H9 (cell line): ENCODE measurements around the gene MEN1. TPM values are rescaled to one million over a fixed set of nuclear protein-coding genes. Genes with fewer than 3 reads are reported as not detected.

ENCODE experiments used
- DNase-seq: peaks from one replicate; pipeline ENCODE4 v3.0.0-alpha.2; 2017
- H2AFZ ChIP-seq: one replicate; pipeline ENCODE4 v1.6.1; 2013; ENCODE audit warnings: mild to moderate bottlenecking, low read length, control low read depth, moderate library complexity
- H2AK5ac ChIP-seq: 2 replicates; pipeline ENCODE4 v1.6.1; 2013; ENCODE audit warnings: low read length, control low read depth, mixed read lengths; ENCODE audit not compliant: insufficient read length
- H2BK120ac ChIP-seq: one replicate; pipeline ENCODE4 v1.6.1; 2013; ENCODE audit warnings: low read depth, mild to moderate bottlenecking, low read length, control low read depth, inconsistent platforms; ENCODE audit not compliant: poor library complexity, severe bottlenecking
- H2BK12ac ChIP-seq: 2 replicates; pipeline ENCODE4 v1.6.1; 2013; ENCODE audit warnings: low read length, control low read depth, mixed read lengths, low read depth; ENCODE audit not compliant: insufficient read length
- H2BK15ac ChIP-seq: 2 replicates; pipeline ENCODE4 v1.6.1; 2013; ENCODE audit warnings: low read depth, low read length, control low read depth
- H2BK20ac ChIP-seq: one replicate; pipeline ENCODE4 v1.6.1; 2013; ENCODE audit warnings: low read depth, mild to moderate bottlenecking, low read length, control low read depth, inconsistent platforms; ENCODE audit not compliant: poor library complexity, severe bottlenecking
- H2BK5ac ChIP-seq: 2 replicates; pipeline ENCODE4 v1.6.1; 2013; ENCODE audit warnings: low read length, control low read depth, mixed read lengths; ENCODE audit not compliant: insufficient read length
- H3K14ac ChIP-seq: 2 replicates; pipeline ENCODE4 v1.6.1; 2013; ENCODE audit warnings: low read length, control low read depth; ENCODE audit not compliant: insufficient read depth
- H3K18ac ChIP-seq: 2 replicates; pipeline ENCODE4 v1.6.1; 2013; ENCODE audit warnings: low read depth, mild to moderate bottlenecking, mixed read lengths, low read length, control low read depth; ENCODE audit not compliant: insufficient read length
- H3K23ac ChIP-seq: 2 replicates; pipeline ENCODE4 v1.6.1; 2013; ENCODE audit warnings: low read length, control low read depth, mixed read lengths, low read depth; ENCODE audit not compliant: insufficient read length
- H3K23me2 ChIP-seq: 2 replicates; pipeline ENCODE4 v1.6.1; 2013; ENCODE audit warnings: low read depth, mild to moderate bottlenecking, mixed read lengths, low read length, control low read depth; ENCODE audit not compliant: insufficient read length, poor library complexity, severe bottlenecking
- H3K27ac ChIP-seq: 2 replicates; pipeline ENCODE4 v1.5.1; 2013; ENCODE audit warnings: low read length, control low read depth, mixed read lengths, low read depth; ENCODE audit not compliant: insufficient read length
- H3K27me3 ChIP-seq: 2 replicates; pipeline ENCODE4 v1.6.1; 2013; ENCODE audit warnings: low read length, control low read depth, inconsistent platforms; ENCODE audit not compliant: insufficient read depth
- H3K4ac ChIP-seq: 2 replicates; pipeline ENCODE4 v1.6.1; 2013; ENCODE audit warnings: low read depth, mild to moderate bottlenecking, control low read depth, inconsistent platforms, low read length, moderate library complexity
- H3K4me1 ChIP-seq: 2 replicates; pipeline ENCODE4 v1.6.1; 2013; ENCODE audit warnings: low read length, control low read depth, inconsistent platforms; ENCODE audit not compliant: insufficient read depth
- H3K4me2 ChIP-seq: 2 replicates; pipeline ENCODE4 v1.6.1; 2013; ENCODE audit warnings: low read length, control low read depth, mixed read lengths; ENCODE audit not compliant: insufficient read length, insufficient read depth
- H3K56ac ChIP-seq: 2 replicates; pipeline ENCODE4 v1.6.1; 2013; ENCODE audit warnings: low read depth, mild to moderate bottlenecking, mixed read lengths, low read length, control low read depth; ENCODE audit not compliant: insufficient read length
- H3K79me1 ChIP-seq: 2 replicates; pipeline ENCODE4 v1.6.1; 2013; ENCODE audit warnings: low read depth, mild to moderate bottlenecking, moderate library complexity, low read length, control low read depth, inconsistent platforms; ENCODE audit not compliant: insufficient read depth, poor library complexity, severe bottlenecking
- H3K79me2 ChIP-seq: 2 replicates; pipeline ENCODE4 v1.6.1; 2013; ENCODE audit warnings: low read length, control low read depth, inconsistent platforms; ENCODE audit not compliant: insufficient read depth
- H3K9ac ChIP-seq: 2 replicates; pipeline ENCODE4 v1.6.1; 2013; ENCODE audit warnings: low read length, control low read depth, mixed read lengths; ENCODE audit not compliant: insufficient read length; ENCODE audit errors: extremely low read depth
- H3K9me3 ChIP-seq: one replicate; pipeline ENCODE4 v1.6.1; 2013; ENCODE audit warnings: low read depth, low read length, inconsistent platforms; ENCODE audit not compliant: control insufficient read depth
- H3T11ph ChIP-seq: one replicate; pipeline ENCODE4 v1.6.1; 2013; ENCODE audit warnings: mild to moderate bottlenecking, low read length, control low read depth, inconsistent platforms
- H4K20me1 ChIP-seq: one replicate; pipeline ENCODE4 v1.6.1; 2013; ENCODE audit not compliant: control insufficient read depth, insufficient read length, insufficient read depth
- H4K5ac ChIP-seq: 2 replicates; pipeline ENCODE4 v1.6.1; 2013; ENCODE audit warnings: low read depth, mild to moderate bottlenecking, mixed read lengths, low read length, control low read depth; ENCODE audit not compliant: insufficient read length
- H4K8ac ChIP-seq: replicated peaks from 2 replicates; pipeline ENCODE4 v1.6.1; 2013; ENCODE audit warnings: low read length, control low read depth, mixed read lengths, low read depth; ENCODE audit not compliant: insufficient read length
- H4K91ac ChIP-seq: 2 replicates; pipeline ENCODE4 v1.6.1; 2013; ENCODE audit warnings: low read depth, mild to moderate bottlenecking, moderate library complexity, mixed read lengths, low read length, control low read depth; ENCODE audit not compliant: insufficient read length
- H3K27ac Mint-ChIP-seq, 3 experiments: 2 replicates in 2 of 3; 3 replicates in 1 of 3; pipeline ENCODE4 v1.8.0; 2020 to 2021; ENCODE audit warnings: mixed read lengths in 3 of 3, mild to moderate bottlenecking in 1 of 3, moderate library complexity in 1 of 3
- H3K27me3 Mint-ChIP-seq: 2 replicates; pipeline ENCODE4 v1.8.0; 2021; ENCODE audit warnings: low read depth, mild to moderate bottlenecking, moderate library complexity, mixed read lengths
- H3K36me3 Mint-ChIP-seq, 3 experiments: 2 replicates in 2 of 3; 3 replicates in 1 of 3; pipeline ENCODE4 v1.8.0; 2020 to 2021; ENCODE audit warnings: low read depth in 3 of 3, mixed read lengths in 3 of 3; ENCODE audit not compliant: insufficient read depth in 1 of 3
- H3K4me1 Mint-ChIP-seq, 2 experiments: 2 replicates each; pipeline ENCODE4 v1.8.0; 2020; ENCODE audit warnings: mixed read lengths in 2 of 2
- H3K4me3 Mint-ChIP-seq, 2 experiments: 2 replicates in 1 of 2; 3 replicates in 1 of 2; pipeline ENCODE4 v1.8.0; 2020 to 2021; ENCODE audit warnings: mild to moderate bottlenecking in 2 of 2, mixed read lengths in 2 of 2, moderate library complexity in 1 of 2
- H3K9me3 Mint-ChIP-seq, 2 experiments: 2 replicates in 1 of 2; 3 replicates in 1 of 2; pipeline ENCODE4 v1.8.0; 2020; ENCODE audit warnings: mild to moderate bottlenecking in 2 of 2, mixed read lengths in 2 of 2, moderate library complexity in 1 of 2
- WGBS: extraction: QIAGEN DNeasy Blood & Tissue Kit; methylation state at CpG from one replicate; pipeline ENCODE4 v1.1.7; 2013; ENCODE audit warnings: missing lambda C conversion rate, low lambda C conversion rate, mixed read lengths; ENCODE audit not compliant: insufficient read length; ENCODE audit errors: extremely low coverage; 5-methylcytosine and 5-hydroxymethylcytosine counted together
- total RNA-seq: library from RNA; stranded (reverse); gene quantifications from 2 replicates; pipeline ENCODE4 v1.2.1, GENCODE V29; 2021
- TF ChIP-seq, protein P1 (sequence below): fragments of 200-600 bp; sonication (generic); conservative IDR thresholded peaks from 3 replicates; pipeline ENCODE4 v1.8.0; 2021; ENCODE audit warnings: antibody characterized with exemption, mild to moderate bottlenecking

Gene MEN1
- total RNA-seq, 1 experiment from 2014 or later, result 49.9 TPM

DNA sequence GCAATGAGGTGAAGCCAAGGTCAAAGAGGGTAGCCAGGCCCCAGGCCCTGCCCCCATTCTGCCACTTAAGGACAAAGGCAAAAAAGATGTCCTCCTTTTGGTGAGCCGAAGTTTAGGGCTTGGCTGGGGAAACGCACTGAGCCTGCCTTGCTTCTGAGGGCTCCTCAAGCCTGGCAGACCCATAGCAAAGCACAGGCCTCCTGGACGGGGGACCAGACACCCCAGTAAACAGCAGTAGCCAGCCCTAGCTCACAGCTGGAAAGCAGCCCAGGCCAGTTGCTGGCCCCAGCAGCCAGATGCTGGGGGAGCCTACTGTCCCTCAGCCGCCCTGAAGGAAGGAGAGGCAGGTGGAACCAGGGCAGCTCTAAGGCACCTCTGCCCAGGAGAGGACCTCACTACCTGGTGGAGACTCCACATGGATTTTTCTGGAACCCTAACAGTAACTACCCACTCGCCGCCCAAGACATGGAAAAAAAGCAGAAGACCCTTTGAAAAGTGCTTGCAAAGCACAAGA, 46.8 kb downstream of the MEN1 start:
- peaks cover 35 to 63% (median 51%) of the 10 kb centered on the region in 3 experiments; a peak in 6 of 7 replicates for H3K36me3 Mint-ChIP-seq

More for the DNA sequence above, 46.8 kb downstream of the MEN1 start:
- Mint-ChIP-seq H3K27me3 (no peaks in the 10 kb centered on the region; the same call in 1 of the 2 replicates), H3K9me3 (no peaks in the 10 kb centered on the region; a peak in 1 of 5 replicates), H3K4me1 (peaks cover 78 to 96% of the 10 kb centered on the region in 2 experiments), H3K4me3 (peak overlapping the region; percentile 48 to 67; a peak in 3 of 5 replicates), H3K27ac (peak overlapping the region; percentile 97 to 99 (median 98))
- Histone ChIP-seq H2AFZ (no peak overlapping the region), H4K20me1 (no peaks in the 10 kb centered on the region), H3K9ac (no peak overlapping the region), H3K79me2 (no peaks in the 10 kb centered on the region), H4K91ac (no peak overlapping the region), H3K4me1 (peaks cover 4% of the 10 kb centered on the region; the same call in 1 of the 2 replicates), H3K23me2 (no peaks in the 10 kb centered on the region), H3K27me3 (no peaks in the 10 kb centered on the region), H3K14ac (no peak overlapping the region), H3K4ac (no peak overlapping the region), H3T11ph (no peak overlapping the region), H3K9me3 (no peaks in the 10 kb centered on the region), H3K23ac (no peak overlapping the region), H3K4me2 (no peak overlapping the region), H4K8ac (no peak overlapping the region), H3K18ac (no peak overlapping the region), H2BK15ac (no peak overlapping the region), H3K79me1 (peaks cover 3% of the 10 kb centered on the region), H3K56ac (no peak overlapping the region), H4K5ac (no peak overlapping the region), H2BK5ac (no peak overlapping the region), H2AK5ac (no peak overlapping the region), H2BK12ac (no peak overlapping the region), H2BK120ac (no peak overlapping the region), H3K27ac (peak overlapping the region; percentile 64), H2BK20ac (no peak overlapping the region)
- TF ChIP-seq, protein P1, sequence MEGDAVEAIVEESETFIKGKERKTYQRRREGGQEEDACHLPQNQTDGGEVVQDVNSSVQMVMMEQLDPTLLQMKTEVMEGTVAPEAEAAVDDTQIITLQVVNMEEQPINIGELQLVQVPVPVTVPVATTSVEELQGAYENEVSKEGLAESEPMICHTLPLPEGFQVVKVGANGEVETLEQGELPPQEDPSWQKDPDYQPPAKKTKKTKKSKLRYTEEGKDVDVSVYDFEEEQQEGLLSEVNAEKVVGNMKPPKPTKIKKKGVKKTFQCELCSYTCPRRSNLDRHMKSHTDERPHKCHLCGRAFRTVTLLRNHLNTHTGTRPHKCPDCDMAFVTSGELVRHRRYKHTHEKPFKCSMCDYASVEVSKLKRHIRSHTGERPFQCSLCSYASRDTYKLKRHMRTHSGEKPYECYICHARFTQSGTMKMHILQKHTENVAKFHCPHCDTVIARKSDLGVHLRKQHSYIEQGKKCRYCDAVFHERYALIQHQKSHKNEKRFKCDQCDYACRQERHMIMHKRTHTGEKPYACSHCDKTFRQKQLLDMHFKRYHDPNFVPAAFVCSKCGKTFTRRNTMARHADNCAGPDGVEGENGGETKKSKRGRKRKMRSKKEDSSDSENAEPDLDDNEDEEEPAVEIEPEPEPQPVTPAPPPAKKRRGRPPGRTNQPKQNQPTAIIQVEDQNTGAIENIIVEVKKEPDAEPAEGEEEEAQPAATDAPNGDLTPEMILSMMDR, result no peak
- WGBS, result no CpG with 5 or more reads among the region's 6 CpGs
- no peak for DNase-seq
